Activated CD8-positive, alpha-beta memory T cell treated with anti-CD3 and anti-CD28 coated beads for 36 hours (primary cell): ENCODE measurements around the gene GNAT3. TPM values are rescaled to one million over a fixed set of nuclear protein-coding genes. Genes with fewer than 3 reads are reported as not detected.

Experiments
- CTCF ChIA-PET: fragments of 350-600 bp; sonication (Branson Sonifier 250); formaldehyde crosslinking; loops from one replicate; lab custom pipeline; 2021; ENCODE audit warnings: antibody characterized with exemption; lab: Charles Lee
- POLR2A ChIA-PET: fragments of 350-600 bp; sonication (Branson Sonifier 250); formaldehyde crosslinking; loops from one replicate; lab custom pipeline; 2021; ENCODE audit warnings: antibody characterized with exemption; lab: Charles Lee
- total RNA-seq, 2 experiments: library from RNA; stranded (reverse); gene quantifications; one replicate each; pipeline ENCODE4 v1.2.3, GENCODE V29; 2021

Gene GNAT3
- total RNA-seq, 2 experiments from 2014 or later: not detected

- ChIA-PET POLR2A (no interaction called here), CTCF (no interaction called here)
Observed at GRCh38 chr7:80472491-80473200, 39.2 kb downstream of the GNAT3 start.

GRCh38 chr7:80468931-80469714 is 42.7 kb downstream of the GNAT3 start:
- CTCF ChIA-PET: no interaction called here

GRCh38 chr7:80467069-80467468 is 44.8 kb downstream of the GNAT3 start:
- ChIA-PET POLR2A (no interaction called here), CTCF (no interaction called here)

More at GRCh38 chr7:80468931-80469714, 42.7 kb downstream of the GNAT3 start:
- POLR2A ChIA-PET: no interaction called here

- ChIA-PET CTCF (no interaction called here), POLR2A (no interaction called here)
Observed at GRCh38 chr7:80466636-80467035, 45.2 kb downstream of the GNAT3 start.

- ChIA-PET CTCF (no interaction called here), POLR2A (no interaction called here)
Observed at GRCh38 chr7:80464211-80464610, 47.7 kb downstream of the GNAT3 start.

GRCh38 chr7:80463272-80463920 is 48.5 kb downstream of the GNAT3 start:
- ChIA-PET POLR2A (no interaction called here), CTCF (no interaction called here)

GRCh38 chr7:80460857-80461256 is 51.0 kb downstream of the GNAT3 start:
- ChIA-PET CTCF (no interaction called here), POLR2A (no interaction called here)

- ChIA-PET CTCF (no interaction called here), POLR2A (no interaction called here)
Observed at GRCh38 chr7:80459776-80460510, 51.9 kb downstream of the GNAT3 start.

GRCh38 chr7:80458822-80459725 is 52.8 kb downstream of the GNAT3 start:
- ChIA-PET POLR2A (no interaction called here), CTCF (no interaction called here)

- ChIA-PET CTCF (no interaction called here), POLR2A (no interaction called here)
Observed at GRCh38 chr7:80453699-80454340, 58.0 kb downstream of the GNAT3 start.

- POLR2A ChIA-PET: no interaction called here
- CTCF ChIA-PET: no interaction called here
Observed at GRCh38 chr7:80450621-80451308, 61.1 kb downstream of the GNAT3 start.

- CTCF ChIA-PET: no interaction called here
- POLR2A ChIA-PET: no interaction called here
Observed at GRCh38 chr7:80449836-80450235, 62.0 kb downstream of the GNAT3 start.

GRCh38 chr7:80445351-80445750 is 66.5 kb downstream of the GNAT3 start:
- ChIA-PET CTCF (no interaction called here), POLR2A (no interaction called here)

GRCh38 chr7:80444811-80445210 is 67.1 kb downstream of the GNAT3 start:
- POLR2A ChIA-PET: no interaction called here

GRCh38 chr7:80443325-80443724 is 68.5 kb downstream of the GNAT3 start:
- ChIA-PET POLR2A (no interaction called here), CTCF (no interaction called here)

More at GRCh38 chr7:80444811-80445210, 67.1 kb downstream of the GNAT3 start:
- CTCF ChIA-PET: no interaction called here

- ChIA-PET CTCF (no interaction called here), POLR2A (no interaction called here)
Observed at GRCh38 chr7:80440883-80441282, 71.0 kb downstream of the GNAT3 start.

GRCh38 chr7:80439894-80440821 is 71.7 kb downstream of the GNAT3 start:
- ChIA-PET CTCF (no interaction called here), POLR2A (no interaction called here)
